8988T (cell line): ENCODE data around the gene PPOX.

Experiments
- DNase-seq: peaks from one replicate; pipeline ENCODE4 v3.0.0; 2011

Gene PPOX

DNA sequence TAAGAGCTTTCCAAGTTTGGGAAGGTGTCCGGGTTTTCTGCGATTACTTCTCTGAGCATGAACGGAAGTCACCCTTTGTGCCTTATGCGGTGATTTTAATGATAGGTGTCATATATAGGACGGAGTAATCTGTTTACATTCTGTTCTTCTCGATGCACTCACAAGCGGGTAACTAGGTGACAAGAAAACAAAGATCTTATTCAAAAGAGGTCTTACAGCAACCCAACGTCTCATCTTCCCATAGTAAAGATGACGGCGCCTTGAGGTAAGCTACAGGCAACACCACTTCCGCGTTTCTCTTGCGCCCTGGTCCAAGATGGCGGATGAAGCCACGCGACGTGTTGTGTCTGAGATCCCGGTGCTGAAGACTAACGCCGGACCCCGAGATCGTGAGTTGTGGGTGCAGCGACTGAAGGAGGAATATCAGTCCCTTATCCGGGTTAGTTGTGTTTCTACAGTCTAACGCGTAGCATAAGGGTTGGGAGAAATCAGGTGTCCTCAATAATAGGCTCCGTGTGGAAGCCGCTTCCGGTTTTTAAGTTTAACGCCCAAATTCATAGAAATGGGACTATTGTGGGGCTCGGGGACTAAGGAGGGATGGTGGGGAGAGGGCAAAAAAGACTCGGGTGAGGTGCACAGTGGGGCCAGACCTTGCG lies 12.4 kb upstream of the PPOX start, which contains the start of gene UFC1:
TSS of gene UFC1 (plus strand) at position 297 of the 656 bp plus-strand sequence. CDS start at position 317, 20 bp downstream.
- DNase-seq = peak; percentile 64

DNA sequence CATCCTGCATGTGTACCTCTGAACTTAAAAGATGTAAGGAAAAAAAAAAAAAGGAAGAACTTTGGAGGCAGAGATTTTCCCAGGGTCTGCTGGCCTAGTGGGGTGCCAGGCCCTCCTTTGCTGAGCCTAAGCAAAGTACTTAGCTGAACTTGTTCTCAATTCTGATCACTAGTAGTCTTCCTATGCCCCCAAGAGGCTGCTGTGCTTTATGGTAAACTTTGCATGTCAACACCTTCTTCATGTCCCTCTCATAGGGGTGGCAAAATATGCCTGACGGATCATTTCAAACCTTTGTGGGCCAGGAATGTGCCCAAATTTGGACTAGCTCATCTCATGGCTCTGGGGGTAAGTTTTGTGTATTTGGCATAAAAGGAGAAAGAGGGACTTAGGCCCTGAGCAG lies 8.4 kb upstream of the PPOX start:
- no peak for DNase-seq

DNA sequence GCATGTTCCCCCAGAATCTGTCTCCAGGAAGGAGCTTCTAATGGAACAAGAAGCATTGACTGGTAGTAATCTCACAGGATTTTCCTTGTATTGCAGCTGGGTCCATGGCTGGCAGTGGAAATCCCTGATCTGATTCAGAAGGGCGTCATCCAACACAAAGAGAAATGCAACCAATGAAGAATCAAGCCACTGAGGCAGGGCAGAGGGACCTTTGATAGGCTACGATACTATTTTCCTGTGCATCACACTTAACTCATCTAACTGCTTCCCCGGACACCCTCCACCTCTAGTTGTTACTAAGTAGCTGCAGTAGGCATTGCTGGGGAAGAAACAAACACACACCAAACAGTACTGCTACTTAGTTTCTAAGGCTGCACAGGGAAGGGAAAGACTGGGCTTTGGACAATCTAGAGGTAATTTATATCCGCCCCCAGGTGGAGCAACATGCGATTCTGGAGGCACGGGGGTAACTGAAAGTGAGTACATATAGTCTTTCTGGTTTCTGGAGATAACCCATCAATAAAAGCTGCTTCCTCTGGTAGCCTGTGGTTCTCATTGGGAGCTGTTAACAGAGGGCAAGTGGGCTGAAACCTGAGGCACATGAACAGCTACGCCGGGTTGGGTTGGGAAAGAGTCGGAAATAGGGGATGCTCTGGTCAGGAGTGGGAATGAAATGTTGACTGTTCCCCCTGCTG lies 7.8 kb upstream of the PPOX start:
- DNase-seq = no peak

DNA sequence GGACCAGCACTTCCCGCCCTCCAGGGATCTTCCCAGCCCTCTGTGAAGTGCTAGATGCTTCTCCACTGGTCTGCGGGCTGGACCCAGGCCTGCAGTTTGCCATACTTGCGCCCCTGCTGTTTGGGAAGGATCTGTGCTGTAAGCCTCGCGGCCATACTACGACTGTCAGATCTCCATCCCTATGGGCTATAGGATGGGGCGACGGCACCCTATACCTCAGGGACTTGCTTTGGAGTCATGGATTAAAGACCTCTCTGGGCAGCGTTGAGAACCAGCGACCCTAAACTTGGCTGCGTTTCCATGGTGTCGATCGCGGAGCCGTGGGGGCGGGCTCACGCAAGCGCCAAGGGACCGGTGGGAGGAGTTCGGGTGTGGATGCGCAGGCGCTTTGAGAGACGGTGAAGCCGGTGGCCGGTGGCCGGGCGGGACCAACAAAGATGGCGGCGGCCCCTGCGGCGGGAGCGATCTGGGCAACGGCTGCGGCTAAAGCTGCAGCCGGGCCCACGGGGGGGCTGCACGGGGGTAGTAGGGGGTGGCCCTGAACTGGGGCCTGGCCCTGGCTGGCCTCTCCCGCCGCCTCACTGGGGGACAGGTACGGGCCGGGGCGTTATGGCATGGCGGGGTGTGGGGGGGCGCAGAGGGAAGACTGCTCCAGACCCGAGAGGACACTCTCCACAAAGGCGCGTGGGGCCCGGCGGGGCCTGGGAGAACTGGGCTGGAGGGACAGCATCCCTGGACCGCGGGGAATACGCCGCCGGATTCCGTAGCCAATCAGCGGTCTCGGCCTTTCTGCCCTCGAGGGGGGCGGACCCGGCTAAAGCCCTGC lies 6.9 kb upstream of the PPOX start, which contains the start of gene USP21:
TSS of gene USP21 (plus strand) at position 414 of the 826 bp plus-strand sequence. CDS start 1,141 bp downstream, outside the sequence.
- peak; percentile 97 for DNase-seq

DNA sequence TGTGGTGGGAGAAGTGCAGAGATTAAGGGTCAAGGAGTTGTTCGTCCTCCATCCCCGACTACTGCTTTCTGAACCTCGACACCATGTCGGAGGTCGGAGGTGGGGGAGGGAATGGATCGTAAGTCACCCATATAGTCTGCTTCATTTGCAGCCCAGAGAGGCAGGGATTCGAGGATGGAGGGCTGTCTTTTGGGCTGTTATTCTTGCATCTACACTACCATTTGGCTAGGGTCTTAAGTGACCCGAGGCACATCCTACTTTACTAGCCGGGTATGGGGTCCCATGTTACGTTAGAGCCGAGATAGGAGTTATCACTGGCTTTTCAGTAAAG lies 6.3 kb upstream of the PPOX start:
- DNase-seq = no peak

DNA sequence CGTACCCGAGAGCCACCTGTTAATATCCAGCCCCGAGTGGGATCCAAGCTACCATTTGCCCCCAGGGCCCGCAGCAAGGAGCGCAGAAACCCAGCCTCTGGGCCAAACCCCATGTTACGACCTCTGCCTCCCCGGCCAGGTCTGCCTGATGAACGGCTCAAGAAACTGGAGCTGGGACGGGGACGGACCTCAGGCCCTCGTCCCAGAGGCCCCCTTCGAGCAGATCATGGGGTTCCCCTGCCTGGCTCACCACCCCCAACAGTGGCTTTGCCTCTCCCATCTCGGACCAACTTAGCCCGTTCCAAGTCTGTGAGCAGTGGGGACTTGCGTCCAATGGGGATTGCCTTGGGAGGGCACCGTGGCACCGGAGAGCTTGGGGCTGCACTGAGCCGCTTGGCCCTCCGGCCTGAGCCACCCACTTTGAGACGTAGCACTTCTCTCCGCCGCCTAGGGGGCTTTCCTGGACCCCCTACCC lies 5.5 kb upstream of the PPOX start:
- no peak for DNase-seq

DNA sequence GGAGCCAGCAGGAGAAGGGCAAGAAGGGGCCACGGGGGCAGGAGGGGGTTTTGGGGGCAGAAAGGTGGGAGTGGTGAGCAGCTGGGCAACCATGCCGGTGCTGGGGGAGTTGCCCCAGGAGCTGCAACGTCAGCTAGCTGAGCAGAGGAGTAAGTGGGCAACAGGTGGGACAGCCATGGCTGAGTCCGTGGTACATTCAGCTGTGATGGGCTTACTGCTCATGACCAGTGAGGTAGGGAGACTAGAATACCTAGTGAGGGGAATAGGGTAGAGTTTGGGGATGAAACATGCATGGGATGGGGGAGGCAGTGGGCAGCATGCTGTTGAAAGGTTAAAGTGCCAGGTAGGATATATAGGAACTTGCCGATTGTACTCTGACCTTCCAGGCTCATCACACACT lies 4.6 kb upstream of the PPOX start:
- no peak for DNase-seq

DNA sequence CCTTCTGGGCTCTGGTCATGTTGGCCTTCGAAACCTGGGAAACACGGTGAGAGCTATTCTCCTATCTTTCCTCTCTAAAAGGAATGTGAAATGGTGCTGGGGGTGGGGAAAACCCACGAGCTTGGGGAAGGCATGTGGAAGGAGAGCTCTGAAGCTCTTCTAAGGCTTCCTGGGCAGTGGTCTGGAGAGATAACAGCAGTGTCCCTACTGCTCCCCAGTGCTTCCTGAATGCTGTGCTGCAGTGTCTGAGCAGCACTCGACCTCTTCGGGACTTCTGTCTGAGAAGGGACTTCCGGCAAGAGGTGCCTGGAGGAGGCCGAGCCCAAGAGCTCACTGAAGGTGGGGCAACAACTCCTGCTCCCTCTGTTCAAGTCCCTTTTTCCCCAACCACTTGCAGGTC lies 4.2 kb upstream of the PPOX start:
- DNase-seq = no peak

DNA sequence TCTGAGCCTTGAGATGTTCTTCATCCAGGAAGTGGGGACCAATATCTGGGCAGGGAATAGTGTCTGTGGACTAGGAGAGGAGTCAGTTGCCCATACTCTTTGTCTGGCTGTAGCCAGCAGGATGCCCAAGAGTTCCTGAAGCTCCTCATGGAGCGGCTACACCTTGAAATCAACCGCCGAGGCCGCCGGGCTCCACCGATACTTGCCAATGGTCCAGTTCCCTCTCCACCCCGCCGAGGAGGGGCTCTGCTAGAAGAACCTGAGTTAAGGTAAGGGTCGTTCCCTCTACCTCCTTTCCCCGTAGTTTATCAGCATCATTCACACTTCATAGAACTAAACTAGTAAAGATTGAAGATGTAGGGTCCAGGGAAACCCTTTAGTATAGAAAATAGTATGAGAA lies 3.4 kb upstream of the PPOX start:
- DNase-seq = no peak

DNA sequence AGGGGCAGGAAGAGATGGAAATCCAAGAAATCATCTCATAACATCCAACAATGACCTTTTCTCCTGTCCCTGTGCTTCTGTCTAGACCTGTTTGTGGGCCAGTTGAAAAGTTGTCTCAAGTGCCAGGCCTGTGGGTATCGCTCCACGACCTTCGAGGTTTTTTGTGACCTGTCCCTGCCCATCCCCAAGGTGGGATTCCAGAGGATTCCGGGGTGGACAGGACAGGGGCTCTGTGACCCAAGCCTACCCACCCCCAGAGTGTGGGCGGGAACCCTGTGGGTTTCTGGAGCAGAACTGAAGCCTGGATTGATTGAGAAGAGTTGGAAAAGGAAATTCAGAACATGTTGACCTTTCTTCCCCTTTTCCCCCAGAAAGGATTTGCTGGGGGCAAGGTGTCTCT lies 2.4 kb upstream of the PPOX start:
- DNase-seq = no peak

DNA sequence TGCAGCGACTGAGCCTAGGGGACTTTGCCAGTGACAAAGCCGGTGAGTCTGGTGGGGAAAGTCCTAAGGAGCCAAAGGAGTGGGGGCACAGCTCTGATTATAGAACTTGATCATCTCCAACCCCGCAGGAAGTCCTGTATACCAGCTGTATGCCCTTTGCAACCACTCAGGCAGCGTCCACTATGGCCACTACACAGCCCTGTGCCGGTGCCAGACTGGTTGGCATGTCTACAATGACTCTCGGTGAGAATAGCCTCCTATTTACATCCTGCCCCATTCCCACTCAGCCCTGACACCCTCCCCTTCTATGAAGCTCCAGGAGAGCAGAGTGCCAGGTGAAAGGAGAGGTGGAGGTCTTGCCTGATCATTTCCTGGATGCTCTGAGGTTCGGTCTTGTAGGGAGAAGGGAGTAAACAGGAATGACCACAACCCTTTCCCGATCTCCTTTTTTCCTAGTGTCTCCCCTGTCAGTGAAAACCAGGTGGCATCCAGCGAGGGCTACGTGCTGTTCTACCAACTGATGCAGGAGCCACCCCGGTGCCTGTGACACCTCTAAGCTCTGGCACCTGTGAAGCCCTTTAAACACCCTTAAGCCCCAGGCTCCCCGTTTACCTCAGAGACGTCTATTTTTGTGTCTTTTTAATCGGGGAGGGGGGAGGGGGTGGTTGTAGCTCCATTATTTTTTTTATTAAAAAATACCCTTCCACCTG lies 1.2 kb upstream of the PPOX start:
- no peak for DNase-seq

DNA sequence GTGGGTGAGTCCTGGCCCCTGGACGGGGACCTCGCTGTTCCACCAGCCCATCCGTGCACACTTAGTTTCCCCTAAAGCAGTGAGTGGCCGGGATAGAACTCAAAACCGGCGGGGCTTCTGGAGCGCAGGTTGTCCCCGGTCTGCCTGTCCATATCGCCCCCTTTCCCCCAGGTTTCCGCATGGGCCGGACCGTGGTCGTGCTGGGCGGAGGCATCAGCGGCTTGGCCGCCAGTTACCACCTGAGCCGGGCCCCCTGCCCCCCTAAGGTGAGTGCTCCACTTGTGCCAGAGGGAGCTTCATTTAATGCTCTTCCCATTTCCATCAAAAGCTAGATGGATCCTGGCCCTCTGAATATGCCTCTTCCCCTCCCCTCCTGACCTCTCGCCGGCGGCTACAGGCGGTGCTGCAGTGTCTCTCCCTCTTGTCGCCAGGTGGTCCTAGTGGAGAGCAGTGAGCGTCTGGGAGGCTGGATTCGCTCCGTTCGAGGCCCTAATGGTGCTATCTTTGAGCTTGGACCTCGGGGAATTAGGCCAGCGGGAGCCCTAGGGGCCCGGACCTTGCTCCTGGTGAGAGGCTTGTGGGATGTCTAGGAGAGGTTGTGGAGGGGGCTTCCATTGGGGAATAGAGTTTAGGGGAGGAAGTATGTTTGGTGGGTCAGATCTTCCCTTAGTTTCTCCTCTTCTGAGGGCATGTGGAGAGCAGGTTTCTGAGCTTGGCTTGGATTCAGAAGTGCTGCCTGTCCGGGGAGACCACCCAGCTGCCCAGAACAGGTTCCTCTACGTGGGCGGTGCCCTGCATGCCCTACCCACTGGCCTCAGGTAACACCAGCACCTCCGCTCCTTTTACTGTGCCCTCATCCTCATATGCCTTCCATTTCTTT lies 683 bp downstream of the PPOX start:
- no peak for DNase-seq

DNA sequence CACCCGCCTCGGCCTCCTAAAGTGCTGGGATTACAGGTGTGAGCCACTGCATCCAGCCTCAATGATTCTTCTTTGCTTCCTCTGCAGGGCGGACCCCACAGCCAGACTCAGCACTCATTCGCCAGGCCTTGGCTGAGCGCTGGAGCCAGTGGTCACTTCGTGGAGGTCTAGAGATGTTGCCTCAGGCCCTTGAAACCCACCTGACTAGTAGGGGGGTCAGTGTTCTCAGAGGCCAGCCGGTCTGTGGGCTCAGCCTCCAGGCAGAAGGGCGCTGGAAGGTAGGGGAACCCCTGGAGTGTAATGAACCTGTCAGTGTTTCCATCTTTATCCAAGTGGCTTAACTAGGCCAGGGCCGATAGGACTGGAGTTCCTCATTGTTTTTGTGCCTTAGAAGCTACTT lies 2.7 kb downstream of the PPOX start:
- no peak for DNase-seq

DNA sequence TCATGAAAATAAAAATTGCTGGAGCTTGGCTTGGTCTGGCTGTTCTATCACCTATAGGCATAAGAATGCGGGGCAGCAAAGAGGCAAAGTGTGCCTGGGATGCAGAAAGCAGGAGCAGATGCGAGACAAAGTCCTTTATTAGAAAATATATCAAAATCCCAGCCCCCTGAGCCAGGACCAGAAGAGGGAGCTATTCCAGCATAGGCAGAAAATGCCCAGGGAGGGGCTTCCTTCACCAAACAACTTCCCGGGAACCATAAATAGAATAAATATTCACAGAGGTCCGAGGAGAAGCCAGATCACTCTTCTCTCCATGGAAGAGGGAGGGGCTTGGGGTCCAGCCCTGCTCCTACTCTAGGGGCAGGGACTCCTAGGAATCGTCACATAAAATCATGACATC lies 5.0 kb downstream of the PPOX start:
- DNase-seq = no peak

DNA sequence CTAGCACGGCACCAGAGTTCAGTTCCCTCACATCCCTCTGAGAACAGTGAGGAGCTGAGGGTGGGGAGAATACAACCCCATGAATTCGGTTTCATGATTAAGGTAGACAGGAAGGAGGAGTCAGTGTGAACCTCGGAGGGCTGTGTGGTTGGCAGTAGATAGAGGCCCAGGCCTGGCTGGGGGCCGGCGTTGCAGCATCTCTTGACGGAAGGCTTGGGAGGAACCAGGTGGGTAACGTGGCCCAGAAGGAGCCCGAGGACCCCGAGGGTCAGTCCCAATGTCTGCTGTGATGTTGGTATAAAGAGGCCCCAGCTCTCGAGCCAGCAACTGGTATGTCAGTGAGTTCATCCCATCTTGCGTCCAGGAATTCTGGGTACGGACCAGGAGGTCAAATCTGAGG lies 5.5 kb downstream of the PPOX start:
- DNase-seq = no peak

DNA sequence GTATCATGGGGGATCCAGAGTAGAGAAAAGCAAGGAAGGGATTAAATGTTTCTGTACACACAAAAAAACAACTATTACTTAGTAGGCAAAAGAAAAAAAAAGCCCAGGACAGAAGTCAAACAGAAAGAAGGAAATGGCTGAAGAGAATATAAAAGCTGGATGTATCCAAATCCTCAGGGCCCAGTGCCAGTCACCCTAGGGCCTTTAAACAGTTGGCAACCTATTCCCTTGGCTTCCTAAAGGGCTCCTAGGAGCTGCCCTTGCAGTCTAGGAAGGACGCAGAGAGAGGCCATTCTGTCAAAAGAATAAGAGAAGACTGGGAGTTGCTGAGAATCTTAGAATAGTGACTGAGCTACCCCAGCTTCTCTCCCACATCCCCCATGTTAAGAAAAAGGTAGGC lies 6.1 kb downstream of the PPOX start:
- no peak for DNase-seq

DNA sequence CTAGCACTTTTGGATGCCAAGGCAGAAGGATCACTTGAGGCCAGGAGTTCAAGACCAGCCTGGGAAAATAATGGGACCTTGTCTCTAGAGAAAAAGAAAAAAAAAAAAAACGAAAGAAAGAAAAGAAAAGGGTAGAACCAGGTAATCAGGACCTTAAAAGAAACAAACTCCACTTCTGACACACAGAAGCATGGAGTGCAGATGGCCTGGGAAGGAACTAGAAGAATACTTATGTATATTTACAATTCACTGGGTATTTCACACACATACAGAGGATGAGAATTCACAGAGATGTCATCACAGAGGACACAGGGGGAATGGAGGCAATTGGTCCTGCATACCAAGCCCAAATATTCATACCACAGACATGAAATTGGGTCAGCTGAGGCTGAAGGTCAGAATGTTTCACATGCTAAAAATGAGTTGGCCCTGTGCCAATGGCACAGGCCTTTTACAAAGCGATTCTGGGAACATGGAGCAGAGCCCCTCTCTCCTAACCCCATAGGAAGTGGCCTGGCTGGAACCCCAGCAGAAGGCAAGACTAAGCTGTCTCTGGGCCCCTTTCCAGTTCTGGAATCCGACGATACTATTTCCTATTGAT lies 6.7 kb downstream of the PPOX start:
- DNase-seq = no peak

DNA sequence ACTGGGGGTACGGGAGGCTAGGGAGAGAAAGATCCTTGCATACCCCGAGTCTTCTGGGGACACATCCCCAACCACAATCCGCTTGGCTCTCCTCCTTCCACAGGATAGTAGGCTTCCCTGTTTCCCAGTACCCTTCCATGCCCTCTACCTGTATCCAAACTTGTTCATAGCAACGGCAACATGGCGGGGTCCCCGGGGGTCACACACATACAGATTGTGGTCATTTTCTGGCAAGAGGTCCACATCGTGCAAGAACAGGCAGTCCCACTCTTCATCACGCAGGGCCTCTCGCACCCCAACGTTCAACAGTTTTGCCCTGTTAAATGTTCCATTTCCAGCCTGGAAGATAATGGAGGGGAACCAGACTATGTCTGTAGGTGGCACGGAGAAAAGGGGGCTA lies 7.5 kb downstream of the PPOX start:
- no peak for DNase-seq

DNA sequence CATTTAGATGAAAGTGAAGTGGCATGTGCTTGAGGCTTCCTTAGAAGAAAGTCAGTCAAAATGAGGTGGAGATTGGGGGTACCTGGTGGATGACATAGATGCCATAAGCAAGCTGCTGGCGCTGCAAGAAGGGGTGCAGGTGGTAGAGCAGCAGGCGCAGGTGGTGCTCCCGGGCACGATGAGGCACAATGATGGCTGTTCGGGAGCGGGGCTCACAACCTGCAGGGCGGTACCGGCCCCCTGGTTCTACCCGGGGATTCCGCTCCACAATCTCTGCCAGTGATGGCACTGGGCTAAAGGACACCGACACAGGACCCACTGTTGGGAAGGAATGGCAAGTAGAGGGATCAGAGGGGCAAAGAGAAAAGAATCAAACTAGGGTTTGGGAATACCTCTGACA lies 8.7 kb downstream of the PPOX start:
- no peak for DNase-seq

DNA sequence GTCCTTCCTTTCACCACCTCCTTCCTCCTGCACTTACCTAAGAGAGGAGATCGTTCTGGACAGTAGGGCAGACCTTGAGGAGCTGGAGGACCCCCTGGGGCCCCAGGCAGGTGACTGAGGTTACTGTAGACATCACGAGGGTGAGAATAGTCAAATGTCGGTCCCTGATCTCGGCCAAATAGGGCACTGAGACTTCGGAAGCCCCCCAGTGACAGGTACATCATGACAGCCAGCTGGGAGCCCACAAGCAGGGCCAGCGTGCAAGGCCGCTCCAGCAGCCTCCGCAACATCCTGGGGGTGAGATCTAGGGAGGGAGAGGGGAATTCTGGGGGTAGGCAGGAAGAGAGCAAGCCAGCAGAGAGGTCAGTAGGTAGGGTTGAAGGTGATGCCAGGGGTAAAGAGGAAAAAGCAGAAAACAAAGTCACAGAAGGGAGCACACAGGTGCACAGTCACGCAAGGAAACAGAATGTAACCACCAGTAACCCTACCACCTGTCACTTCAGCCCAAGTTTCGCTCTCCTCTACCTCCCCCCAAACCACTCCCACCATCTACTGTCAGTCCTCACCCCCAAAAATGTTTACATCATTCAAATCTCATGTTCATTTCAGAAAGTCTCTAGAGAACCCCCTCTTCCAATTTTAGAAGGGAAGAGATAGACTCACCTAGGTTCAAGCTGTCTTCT lies 9.7 kb downstream of the PPOX start:
- no peak for DNase-seq

DNA sequence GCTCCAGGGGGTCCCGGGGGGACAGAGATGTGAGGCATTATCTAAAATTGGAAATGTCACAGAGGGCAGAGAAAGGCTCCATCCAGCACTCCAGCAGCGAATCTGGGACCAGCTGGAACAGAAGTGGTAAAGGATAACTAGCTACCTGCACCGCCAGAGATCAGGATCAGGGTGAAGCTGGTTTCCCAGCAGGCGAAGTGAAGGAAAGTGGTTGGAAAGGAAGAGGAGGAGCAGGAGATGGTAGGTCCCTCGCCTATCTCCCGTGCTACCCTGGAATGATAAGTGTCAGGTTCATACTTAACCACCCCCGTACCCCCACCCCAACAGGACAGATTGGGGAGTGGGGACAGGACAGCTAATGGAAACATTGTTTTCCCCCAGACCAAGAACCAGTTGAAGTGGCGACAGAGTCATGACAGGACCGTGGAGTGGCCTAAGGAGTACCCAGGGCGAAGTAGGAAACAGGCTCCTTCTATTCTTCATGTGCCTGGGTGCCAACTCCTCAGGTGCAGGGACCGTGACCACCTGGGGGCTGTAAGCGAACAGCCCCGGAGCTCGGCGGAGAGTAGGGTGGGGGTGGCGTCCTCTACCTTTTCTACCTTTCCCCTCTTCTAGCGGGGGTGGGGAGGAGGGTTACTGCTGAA lies 10.4 kb downstream of the PPOX start:
- DNase-seq = no peak
